Heart left ventricle (tissue), 13 donors: Measurements from ENCODE around the gene CACNB4.

ENCODE experiments used
- CTCF ChIP-seq, 12 donors: fragments of 200-600 bp; sonication (generic) in 4 of 12; IDR thresholded peaks; one replicate each; pipeline versions ENCODE4 v1.5.0 to v1.8.0; 2018 to 2022; ENCODE audit warnings: antibody characterized with exemption in 12 of 12, mild to moderate bottlenecking in 5 of 12
- POLR2A ChIP-seq, 2 donors: fragments of 450-650 bp; IDR thresholded peaks; one replicate each; pipeline ENCODE4 v1.6.1; 2017; ENCODE audit warnings: antibody characterized with exemption in 2 of 2, mild to moderate bottlenecking in 2 of 2, moderate library complexity in 2 of 2
- donor health status: ischemic (EF 13 %, LVEDD 7.1; RV severe dilation, severe dysfunction).
- donor health status: DM: no; HTN: yes; CAD: no.
- donor health status: DM: no; HTN: no; CAD: no.
- donor health status: ischemic (EF 25% LVEDD 6.9; RV normal size, moderate dysfunction).
- donor health status: ischemic (EF 25% LVEDD 5.7; RV mildly dilated, moderate dysfunction).
- donor health status: ischemic (EF 35%, LVEDD 5.7; RV mildly dilated, moderate dysfunction).
- donor health status: nonischemic (EF 11% LVEDD 7.7; RV severe dilation, severe dysfunction).
- donor health status: DM: yes; HTN: yes; CAD: no.
- donor health status: PGD.
- donor health status: ischemic (EF 29% LVEDD 5.4; RV normal size, mild dysfunction).
- donor health status: nonischemic (EF 23%, LVEDD 6.1; RV moderate dilation, normal function).

- TF ChIP-seq POLR2A (IDR thresholded peaks at IDR 0.05) (no peak), CTCF (IDR thresholded peaks at IDR 0.05) (no peak)
Observed at GRCh38 chr2:151936626-151937025, 162.2 kb downstream of the CACNB4 start.
